Hepatocyte (in vitro differentiated cells): ENCODE results near the gene CXCL8.

ENCODE experiments used
- CTCF ChIP-seq: fragments of 200-600 bp; sonication (generic); IDR thresholded peaks from 2 replicates; pipeline ENCODE4 v1.5.1; 2016; ENCODE audit warnings: antibody characterized with exemption, mild to moderate bottlenecking; ENCODE audit not compliant: poor library complexity
- EZH2 ChIP-seq: fragments of 200-600 bp; sonication (generic); IDR thresholded peaks from 2 replicates; pipeline ENCODE4 v1.6.1; 2016; ENCODE audit warnings: antibody characterized with exemption, mild to moderate bottlenecking, borderline replicate concordance

GRCh38 chr4:73702796-73703287 lies 37.5 kb upstream of the CXCL8 start:
- no peak for TF ChIP-seq CTCF
- TF ChIP-seq EZH2: no peak
